NCI-H1105 (cell line): ENCODE data around the gene TUBA4A.
A peak's percentile ranks its signal among the peaks of the same experiment; 100 is the strongest.
"Not testable (repeated sequence)": the region's sequence is repeated elsewhere in the genome, so short reads cannot be mapped to it uniquely, and the experiment has no call there.

ENCODE experiments used
- DNase-seq: peaks from one replicate; lab custom pipeline; 2025; lab: John Stamatoyannopoulos, UW

TUBA4A gene

GRCh38 chr2:219266886-219267285 lies 13.2 kb upstream of the TUBA4A start:
- DNase-seq: no peak

- DNase-seq: no peak
These were observed 12.5 kb upstream of the TUBA4A start for GRCh38 chr2:219266232-219266631.

GRCh38 chr2:219261024-219261855 lies 7.5 kb upstream of the TUBA4A start:
- DNase-seq: no peak

GRCh38 chr2:219258942-219259341 lies 5.2 kb upstream of the TUBA4A start:
- not testable (repeated sequence) for DNase-seq

- DNase-seq: no peak
These were observed 978 bp upstream of the TUBA4A start for GRCh38 chr2:219254590-219255201.

- DNase-seq: no peak
These were observed 592 bp downstream of the TUBA4A start, which contains the start of gene TUBA4B for GRCh38 chr2:219252900-219253752. TUBA4B (plus strand) TSS chr2:219253243; CDS start chr2:219253408, 165 bp downstream.

- DNase-seq: no peak
These were observed 1.2 kb downstream of the TUBA4A start for GRCh38 chr2:219252570-219252899.

- no peak for DNase-seq
These were observed 1.6 kb downstream of the TUBA4A start for GRCh38 chr2:219252084-219252483.

- DNase-seq: no peak
These were observed 2.1 kb downstream of the TUBA4A start for GRCh38 chr2:219251656-219252055.

GRCh38 chr2:219250049-219250781 lies 3.5 kb downstream of the TUBA4A start:
- no peak for DNase-seq

- peak; percentile 23 for DNase-seq
These were observed 4.3 kb downstream of the TUBA4A start for GRCh38 chr2:219249203-219249980.

- DNase-seq: no peak
These were observed 4.9 kb downstream of the TUBA4A start for GRCh38 chr2:219248845-219249202.

GRCh38 chr2:219247678-219248642 lies 5.8 kb downstream of the TUBA4A start:
- no peak for DNase-seq

GRCh38 chr2:219246559-219246958 lies 7.2 kb downstream of the TUBA4A start:
- no peak for DNase-seq

GRCh38 chr2:219245899-219246230 lies 7.9 kb downstream of the TUBA4A start:
- no peak for DNase-seq

GRCh38 chr2:219245148-219245898 lies 8.4 kb downstream of the TUBA4A start, which contains the start of the genes GLB1L and STK16:
GLB1L (minus strand) TSS chr2:219245444; CDS start chr2:219243573, 1,871 bp downstream.
STK16 (plus strand) TSS chr2:219245479; CDS start chr2:219246000, 521 bp downstream.
- peak; percentile 66 for DNase-seq

GRCh38 chr2:219244789-219245147 lies 8.9 kb downstream of the TUBA4A start:
- DNase-seq: no peak

GRCh38 chr2:219243291-219243761 lies 10.4 kb downstream of the TUBA4A start:
- no peak for DNase-seq

GRCh38 chr2:219234331-219234730 lies 19.4 kb downstream of the TUBA4A start:
- no peak for DNase-seq
